Aorta (tissue), 5 donors: ENCODE data around the gene FBN1. TPM values are rescaled to one million over a fixed set of nuclear protein-coding genes. Genes with fewer than 3 reads are reported as not detected.

Experiments used
- ATAC-seq: fragments of 200-7000 bp; cut with Tn5 transposase; one replicate; pipeline ENCODE4 v1.9.1; 2022; ENCODE audit warnings: moderate library complexity; ENCODE audit not compliant: low FRiP score
- DNase-seq, 2 donors: peaks; one replicate each; pipeline ENCODE4 v3.0.0-alpha.2; 2020
- H3K27ac ChIP-seq, 2 donors: one replicate each; pipeline ENCODE4 v1.5.1; 2013; ENCODE audit warnings: low read length in 2 of 2, mild to moderate bottlenecking in 2 of 2, moderate library complexity in 2 of 2, control low read depth in 1 of 2, inconsistent platforms in 1 of 2, low read depth in 1 of 2
- H3K27me3 ChIP-seq, 2 donors: one replicate each; pipeline ENCODE4 v1.6.1; 2013; ENCODE audit warnings: control low read depth in 1 of 2, low read length in 1 of 2, mild to moderate bottlenecking in 1 of 2, moderate library complexity in 1 of 2; ENCODE audit not compliant: insufficient read depth in 2 of 2, control insufficient read depth in 1 of 2
- H3K36me3 ChIP-seq, 2 donors: one replicate each; pipeline ENCODE4 v1.6.1; 2013; ENCODE audit warnings: control low read depth in 1 of 2, low read length in 1 of 2, mild to moderate bottlenecking in 1 of 2; ENCODE audit not compliant: insufficient read depth in 2 of 2, control insufficient read depth in 1 of 2
- H3K4me1 ChIP-seq, 2 donors: one replicate each; pipeline ENCODE4 v1.6.1; 2013; ENCODE audit warnings: low read length in 2 of 2, control low read depth in 1 of 2, mild to moderate bottlenecking in 1 of 2, moderate library complexity in 1 of 2; ENCODE audit not compliant: insufficient read depth in 2 of 2, control insufficient read depth in 1 of 2
- H3K4me3 ChIP-seq, 2 donors: one replicate each; pipeline ENCODE4 v1.5.1; 2013; ENCODE audit warnings: low read length in 2 of 2, control low read depth in 1 of 2, mild to moderate bottlenecking in 1 of 2
- H3K9me3 ChIP-seq: one replicate; pipeline ENCODE4 v1.6.1; 2013; ENCODE audit warnings: mild to moderate bottlenecking, low read length; ENCODE audit not compliant: control insufficient read depth
- WGBS, 2 donors: extraction: QIAGEN DNeasy Blood & Tissue Kit; methylation state at CpG; one replicate each; pipeline ENCODE4 v1.1.7; 2013; 5-methylcytosine and 5-hydroxymethylcytosine counted together
- intact Hi-C, 2 donors: fragments of 100-400 bp; cut with DNase I; formaldehyde crosslinking; loops; one replicate each; pipeline versions ENCODE4 v1.14.2 to v1.15.0; 2022
- polyA plus RNA-seq, 2 donors: library from polyadenylated mRNA; stranded (reverse); fragments of 200-250 nt; gene quantifications; one replicate each; pipeline ENCODE4 v1.2.3, GENCODE V29; 2013
- total RNA-seq, 2 donors: library from RNA; stranded (reverse); fragmentation: NEBNext Ultra II Directional; extraction: Animal tissue kit (Norgen Biotek cat#: 25700); gene quantifications; one replicate each; pipeline ENCODE4 v1.2.1, GENCODE V29; 2021
- donor health status: healthy with polysubstance abuse.
- donor health status: Bipolar disorder and iron deficiency.
- donor health status: DM: no; HTN: no; CAD: no.
- donor health status: DM: no; HTN: no; CAD: no.
- donor health status: DM: yes; HTN: yes; CAD: no.

FBN1 gene
- total and polyA plus RNA-seq, 4 donors = 24.7 to 529 (median 141) TPM

- H3K4me3 ChIP-seq = no peak overlapping the region
- peaks cover 7 to 9% of the 10 kb centered on the region in 2 donors for H3K4me1 ChIP-seq
- ATAC-seq (peak; percentile 39), DNase-seq (no peak)
- H3K9me3 ChIP-seq = no peaks in the 10 kb centered on the region
- intact Hi-C loops = loop anchor here in 1 of 2 donors (10.0 kb wide), 1 partner anchor 55 kb away; no protein-coding TSS in a partner anchor
- 21 to 26% methylated on average over 8 of the region's 8 CpGs for WGBS, 2 donors
- H3K36me3 ChIP-seq = no peaks in the 10 kb centered on the region
- H3K27ac ChIP-seq = peak overlapping the region; percentile 17 to 28
- no peaks in the 10 kb centered on the region for H3K27me3 ChIP-seq
These were observed 65.4 kb downstream of the FBN1 start for GRCh38 chr15:48579945-48580671.

- Histone ChIP-seq H3K27me3 (no peaks in the 10 kb centered on the region), H3K4me3 (no peak overlapping the region), H3K27ac (no peak overlapping the region), H3K4me1 (peaks cover 7 to 9% of the 10 kb centered on the region in 2 donors), H3K9me3 (no peaks in the 10 kb centered on the region), H3K36me3 (no peaks in the 10 kb centered on the region)
- no peak for ATAC-seq
- DNase-seq = no peak
- intact Hi-C loops = no loop called here
- WGBS, 2 donors = 89 to 91% methylated on average over 2 of the region's 2 CpGs
These were observed 66.5 kb downstream of the FBN1 start for GRCh38 chr15:48578965-48579364.

- Histone ChIP-seq H3K36me3 (no peaks in the 10 kb centered on the region), H3K9me3 (no peaks in the 10 kb centered on the region), H3K27ac (no peak overlapping the region), H3K27me3 (no peaks in the 10 kb centered on the region), H3K4me3 (no peak overlapping the region), H3K4me1 (peaks cover 5 to 9% of the 10 kb centered on the region in 2 donors)
- ATAC-seq = no peak
- intact Hi-C loops = no loop called here
- WGBS, 2 donors = 74 to 75% methylated on average over 7 of the region's 7 CpGs
- no peak for DNase-seq
These were observed 68.0 kb downstream of the FBN1 start for GRCh38 chr15:48577469-48577868.

- no peaks in the 10 kb centered on the region for H3K27me3 ChIP-seq
- H3K36me3 ChIP-seq = no peaks in the 10 kb centered on the region
- H3K27ac ChIP-seq = no peak overlapping the region
- intact Hi-C loops = no loop called here
- ATAC-seq (no peak), DNase-seq (no peak)
- no peak overlapping the region for H3K4me3 ChIP-seq
- no peaks in the 10 kb centered on the region for H3K9me3 ChIP-seq
- H3K4me1 ChIP-seq = no peaks in the 10 kb centered on the region
These were observed 71.3 kb downstream of the FBN1 start for GRCh38 chr15:48574187-48574586.

GRCh38 chr15:48573780-48574179 is 71.7 kb downstream of the FBN1 start:
- 85 to 87% methylated on average over 4 of the region's 4 CpGs for WGBS, 2 donors
- intact Hi-C loops = no loop called here
- no peak for ATAC-seq

GRCh38 chr15:48572823-48573222 is 72.7 kb downstream of the FBN1 start:
- DNase-seq = no peak
- WGBS, 2 donors = 95 to 97% methylated on average over 5 of the region's 5 CpGs
- Histone ChIP-seq H3K27me3 (no peaks in the 10 kb centered on the region), H3K4me3 (no peak overlapping the region), H3K36me3 (no peaks in the 10 kb centered on the region), H3K27ac (no peak overlapping the region), H3K4me1 (no peaks in the 10 kb centered on the region), H3K9me3 (no peaks in the 10 kb centered on the region)
- intact Hi-C loops = no loop called here
- ATAC-seq = no peak

More at GRCh38 chr15:48573780-48574179, 71.7 kb downstream of the FBN1 start:
- no peak for DNase-seq
- Histone ChIP-seq H3K4me1 (no peaks in the 10 kb centered on the region), H3K36me3 (no peaks in the 10 kb centered on the region), H3K27me3 (no peaks in the 10 kb centered on the region), H3K9me3 (no peaks in the 10 kb centered on the region), H3K27ac (no peak overlapping the region), H3K4me3 (no peak overlapping the region)

- H3K27me3 ChIP-seq = no peaks in the 10 kb centered on the region
- no peak overlapping the region for H3K4me3 ChIP-seq
- H3K27ac ChIP-seq = no peak overlapping the region
- WGBS, 2 donors = 94% methylated on average over 2 of the region's 2 CpGs
- DNase-seq = no peak
- peaks cover 0 to 3% of the 10 kb centered on the region in 2 donors for H3K4me1 ChIP-seq
- no peak for ATAC-seq
- no peaks in the 10 kb centered on the region for H3K36me3 ChIP-seq
- intact Hi-C loops = no loop called here
- H3K9me3 ChIP-seq = no peaks in the 10 kb centered on the region
These were observed 74.0 kb downstream of the FBN1 start for GRCh38 chr15:48571510-48571909.

GRCh38 chr15:48570822-48571221 is 74.7 kb downstream of the FBN1 start:
- no peaks in the 10 kb centered on the region for H3K9me3 ChIP-seq
- intact Hi-C loops = no loop called here
- no peaks in the 10 kb centered on the region for H3K27me3 ChIP-seq
- H3K27ac ChIP-seq = no peak overlapping the region
- DNase-seq (no peak), ATAC-seq (no peak)
- H3K4me1 ChIP-seq = peaks cover 3% of the 10 kb centered on the region in 2 donors
- H3K4me3 ChIP-seq = no peak overlapping the region
- no peaks in the 10 kb centered on the region for H3K36me3 ChIP-seq
- WGBS, 2 donors = 49 to 58% methylated on average over 1 of the region's 1 CpG

- intact Hi-C loops = no loop called here
- Histone ChIP-seq H3K4me3 (no peak overlapping the region), H3K36me3 (no peaks in the 10 kb centered on the region), H3K4me1 (peaks cover 3% of the 10 kb centered on the region in 2 donors), H3K27ac (no peak overlapping the region), H3K27me3 (no peaks in the 10 kb centered on the region), H3K9me3 (no peaks in the 10 kb centered on the region)
- ATAC-seq (no peak), DNase-seq (no peak)
- 96 to 97% methylated on average over 3 of the region's 3 CpGs for WGBS, 2 donors
These were observed 75.8 kb downstream of the FBN1 start for GRCh38 chr15:48569591-48570302.
